Upper lobe of right lung (tissue), 1 donor: Measurements from ENCODE around the gene APOLD1. TPM values are rescaled to one million over a fixed set of nuclear protein-coding genes. Genes with fewer than 3 reads are reported as not detected.
A peak's percentile ranks its signal among the peaks of the same experiment; 100 is the strongest.
"Not testable (repeated sequence)": the region's sequence is repeated elsewhere in the genome, so short reads cannot be mapped to it uniquely, and the experiment has no call there.

Experiments used
- ATAC-seq: fragments of 200-7000 bp; cut with Tn5 transposase; one replicate; pipeline ENCODE4 v1.9.1; 2020; ENCODE audit warnings: mild to moderate bottlenecking, moderate library complexity
- DNase-seq: peaks from one replicate; pipeline ENCODE4 v3.0.0-alpha.2; 2020
- H3K27ac ChIP-seq: fragments of 200-600 bp; one replicate; pipeline ENCODE4 v1.8.0; 2022
- H3K27me3 ChIP-seq: fragments of 200-600 bp; one replicate; pipeline ENCODE4 v1.8.0; 2022; ENCODE audit warnings: mild to moderate bottlenecking
- H3K36me3 ChIP-seq: fragments of 200-600 bp; one replicate; pipeline ENCODE4 v1.8.0; 2022
- H3K4me1 ChIP-seq: fragments of 200-600 bp; one replicate; pipeline ENCODE4 v1.8.0; 2022
- H3K4me3 ChIP-seq: fragments of 200-600 bp; one replicate; pipeline ENCODE4 v1.8.0; 2022; ENCODE audit warnings: mild to moderate bottlenecking
- H3K9me3 ChIP-seq: fragments of 200-600 bp; one replicate; pipeline ENCODE4 v1.8.0; 2022
- intact Hi-C: fragments of 100-400 bp; cut with DNase I; formaldehyde crosslinking; loops from one replicate; pipeline ENCODE4 v1.11.0; 2022
- long read RNA-seq: library from polyadenylated mRNA; unstranded; transcript quantifications from one replicate; pipeline ENCODE4 v2.0.0, GENCODE V29; 2021
- total RNA-seq: library from RNA; stranded (reverse); fragmentation: NEBNext Ultra II Directional; extraction: Animal tissue kit (Norgen Biotek cat#: 25700); gene quantifications from one replicate; pipeline ENCODE4 v1.2.1, GENCODE V29; 2021
- TF ChIP-seq, protein P1 (sequence below): fragments of 200-600 bp; IDR thresholded peaks from one replicate; pipeline ENCODE4 v1.8.0; 2022; ENCODE audit warnings: antibody characterized with exemption
- donor health status: DM: no; HTN: yes; CAD: no; lungs with severe emphysema.

The APOLD1 gene
- 14.4 TPM for total RNA-seq
- long read RNA-seq, full-length matches to known transcripts: 20 of 41 reads
- long read RNA-seq, partial matches to known transcripts: 15 of 41 reads
- long read RNA-seq, other reads (novel, unspliced or antisense): 6 of 41 reads

GRCh38 chr12:12784911-12785814, at the start of gene APOLD1:
Gene APOLD1, plus strand, starts transcription at chr12:12785659. Its CDS starts 33 bp downstream, at chr12:12785692.
- H3K4me1 ChIP-seq: peaks cover 19% of the 10 kb centered on the region
- H3K36me3 ChIP-seq: no peaks in the 10 kb centered on the region
- DNase-seq (no peak), ATAC-seq (no peak)
- peak within 1 kb of the TSS; percentile 76 for H3K4me3 ChIP-seq
- intact Hi-C loops: no loop called here
- H3K9me3 ChIP-seq: no peaks in the 10 kb centered on the region
- TF ChIP-seq, protein P1, sequence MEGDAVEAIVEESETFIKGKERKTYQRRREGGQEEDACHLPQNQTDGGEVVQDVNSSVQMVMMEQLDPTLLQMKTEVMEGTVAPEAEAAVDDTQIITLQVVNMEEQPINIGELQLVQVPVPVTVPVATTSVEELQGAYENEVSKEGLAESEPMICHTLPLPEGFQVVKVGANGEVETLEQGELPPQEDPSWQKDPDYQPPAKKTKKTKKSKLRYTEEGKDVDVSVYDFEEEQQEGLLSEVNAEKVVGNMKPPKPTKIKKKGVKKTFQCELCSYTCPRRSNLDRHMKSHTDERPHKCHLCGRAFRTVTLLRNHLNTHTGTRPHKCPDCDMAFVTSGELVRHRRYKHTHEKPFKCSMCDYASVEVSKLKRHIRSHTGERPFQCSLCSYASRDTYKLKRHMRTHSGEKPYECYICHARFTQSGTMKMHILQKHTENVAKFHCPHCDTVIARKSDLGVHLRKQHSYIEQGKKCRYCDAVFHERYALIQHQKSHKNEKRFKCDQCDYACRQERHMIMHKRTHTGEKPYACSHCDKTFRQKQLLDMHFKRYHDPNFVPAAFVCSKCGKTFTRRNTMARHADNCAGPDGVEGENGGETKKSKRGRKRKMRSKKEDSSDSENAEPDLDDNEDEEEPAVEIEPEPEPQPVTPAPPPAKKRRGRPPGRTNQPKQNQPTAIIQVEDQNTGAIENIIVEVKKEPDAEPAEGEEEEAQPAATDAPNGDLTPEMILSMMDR: no peak
- H3K27ac ChIP-seq: peak within 1 kb of the TSS; percentile 90
- no peaks in the 10 kb centered on the region for H3K27me3 ChIP-seq

DNA sequence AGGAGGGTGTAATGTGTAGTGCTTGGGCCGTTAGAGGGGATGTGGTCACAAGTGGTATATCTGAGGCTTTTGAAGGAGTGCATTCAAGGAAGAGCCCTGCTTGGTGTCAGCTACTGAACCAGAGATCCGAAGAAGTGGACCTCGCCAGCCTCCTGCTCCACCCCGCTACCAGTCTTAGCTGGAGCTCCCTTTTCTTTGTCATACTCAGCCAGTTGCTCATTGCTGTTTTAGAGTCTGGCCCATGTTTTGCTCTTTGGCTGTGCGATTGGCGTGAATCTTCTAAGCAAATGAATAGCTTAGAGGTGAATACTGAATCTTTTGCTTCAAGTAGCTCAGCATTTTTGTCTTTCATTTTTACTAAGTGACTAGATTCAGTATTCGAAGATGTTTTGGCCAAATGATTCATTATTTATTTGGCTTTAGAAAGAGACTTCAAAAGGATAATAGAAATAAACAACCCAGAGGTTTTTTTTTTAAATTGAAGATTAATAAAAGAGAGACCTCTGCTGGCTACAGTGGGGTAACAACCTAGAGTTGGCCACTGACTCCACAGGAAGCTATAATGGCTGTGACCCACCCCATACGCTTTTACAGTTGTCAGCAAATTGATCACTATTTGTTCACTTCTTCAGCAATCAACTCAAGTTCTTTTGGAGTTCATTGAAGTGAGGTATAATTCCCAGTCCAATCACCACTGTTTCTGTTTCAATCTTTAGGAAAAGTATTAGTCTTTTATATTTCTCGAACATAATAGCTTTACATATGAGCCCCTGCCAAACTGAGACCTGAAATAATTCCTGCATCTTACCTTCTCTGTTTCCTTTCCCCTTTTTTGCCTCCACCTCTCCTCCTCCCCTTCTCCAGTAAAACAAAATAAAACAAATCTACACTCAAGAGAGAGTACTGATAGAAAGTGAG, 48.4 kb upstream of the APOLD1 start:
- DNase-seq: no peak
- TF ChIP-seq, protein P1: peak; percentile 77
- Histone ChIP-seq H3K9me3 (no peaks in the 10 kb centered on the region), H3K4me1 (peaks cover 20% of the 10 kb centered on the region), H3K27me3 (no peaks in the 10 kb centered on the region), H3K36me3 (no peaks in the 10 kb centered on the region), H3K27ac (no peak overlapping the region), H3K4me3 (peak overlapping the region; percentile 9)
- ATAC-seq: peak; percentile 91
- intact Hi-C loops: no loop called here

GRCh38 chr12:12738152-12738551, 47.3 kb upstream of the APOLD1 start:
- H3K4me3 ChIP-seq, H3K27ac ChIP-seq, intact Hi-C loops, H3K27me3 ChIP-seq, H3K9me3 ChIP-seq, DNase-seq, ATAC-seq, H3K36me3 ChIP-seq: not testable (repeated sequence)
- H3K4me1 ChIP-seq: peaks cover 20% of the 10 kb centered on the region

DNA sequence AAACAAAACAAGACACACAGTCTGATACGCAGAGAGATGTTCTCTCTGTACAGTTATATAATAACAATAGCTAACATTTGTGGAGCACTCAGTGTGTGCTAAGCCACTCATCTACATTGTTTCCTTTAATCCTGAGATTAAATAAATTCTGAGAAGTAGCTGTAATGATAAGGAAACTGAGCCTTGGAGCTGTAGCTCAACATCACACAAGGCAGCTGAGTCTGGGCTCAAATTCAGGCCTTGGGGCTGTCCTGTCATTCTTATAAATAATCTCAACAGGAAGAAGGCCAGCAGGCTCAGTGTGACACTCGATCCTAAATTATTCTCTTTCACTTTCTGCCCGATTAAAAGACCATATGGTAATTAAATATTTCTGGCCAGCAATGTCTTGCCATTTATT, 43.8 kb upstream of the APOLD1 start:
- H3K27ac ChIP-seq: peak overlapping the region; percentile 44
- DNase-seq: no peak
- H3K4me3 ChIP-seq: no peak overlapping the region
- TF ChIP-seq, protein P1: no peak
- peaks cover 11% of the 10 kb centered on the region for H3K4me1 ChIP-seq
- no peaks in the 10 kb centered on the region for H3K36me3 ChIP-seq
- intact Hi-C loops: no loop called here
- H3K9me3 ChIP-seq: no peaks in the 10 kb centered on the region
- H3K27me3 ChIP-seq: no peaks in the 10 kb centered on the region
- ATAC-seq: no peak

DNA sequence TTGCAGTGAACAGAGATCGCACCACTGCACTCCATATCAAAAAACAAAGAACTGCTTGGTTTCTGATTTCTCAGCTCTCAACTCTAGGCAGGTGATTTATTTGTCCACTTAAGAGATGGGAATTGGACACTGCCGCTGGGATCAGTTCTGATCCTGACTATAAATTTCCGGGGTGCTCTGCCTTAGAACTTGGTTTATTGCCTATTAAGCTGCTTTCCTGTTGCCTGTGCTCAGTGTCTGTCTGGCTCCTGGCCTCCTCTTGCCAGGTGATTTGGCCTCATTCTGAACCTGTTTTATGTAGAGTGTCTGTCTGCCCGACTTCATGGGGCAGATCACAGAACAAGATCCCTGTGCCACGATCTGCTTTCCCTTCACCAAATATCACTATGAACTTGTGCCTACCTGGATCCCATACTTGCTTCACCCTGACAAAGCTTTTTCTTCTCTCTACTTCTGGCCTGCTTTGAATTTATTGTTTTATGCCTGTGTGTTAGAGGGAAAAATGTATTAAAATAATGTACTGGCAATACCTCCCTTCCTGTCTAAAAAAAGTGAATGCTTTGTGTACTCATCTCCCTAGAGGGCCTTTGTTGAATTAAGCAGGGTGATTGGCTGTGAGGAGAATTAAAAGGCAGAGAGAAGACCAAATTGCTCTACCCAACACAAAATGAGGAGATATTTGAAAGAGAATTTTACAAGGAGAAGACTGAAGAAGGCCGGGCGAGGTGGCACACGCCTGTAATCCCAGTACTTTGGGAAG, 40.7 kb upstream of the APOLD1 start:
- no peaks in the 10 kb centered on the region for H3K9me3 ChIP-seq
- no peaks in the 10 kb centered on the region for H3K36me3 ChIP-seq
- DNase-seq: no peak
- H3K4me3 ChIP-seq: no peak overlapping the region
- TF ChIP-seq, protein P1: no peak
- no peak overlapping the region for H3K27ac ChIP-seq
- H3K27me3 ChIP-seq: no peaks in the 10 kb centered on the region
- no peak for ATAC-seq
- intact Hi-C loops: no loop called here
- H3K4me1 ChIP-seq: peaks cover 5% of the 10 kb centered on the region
